ENCODE data around the gene TBX2. TPM values are rescaled to one million over a fixed set of nuclear protein-coding genes. Genes with fewer than 3 reads are reported as not detected.

TBX2 gene
- total and polyA plus RNA-seq, 2 of the 13 experiments (the other 11 are each of a cell fraction or from before 2014, with no cell fraction given), result 2.8 to 15.3 TPM

DNA sequence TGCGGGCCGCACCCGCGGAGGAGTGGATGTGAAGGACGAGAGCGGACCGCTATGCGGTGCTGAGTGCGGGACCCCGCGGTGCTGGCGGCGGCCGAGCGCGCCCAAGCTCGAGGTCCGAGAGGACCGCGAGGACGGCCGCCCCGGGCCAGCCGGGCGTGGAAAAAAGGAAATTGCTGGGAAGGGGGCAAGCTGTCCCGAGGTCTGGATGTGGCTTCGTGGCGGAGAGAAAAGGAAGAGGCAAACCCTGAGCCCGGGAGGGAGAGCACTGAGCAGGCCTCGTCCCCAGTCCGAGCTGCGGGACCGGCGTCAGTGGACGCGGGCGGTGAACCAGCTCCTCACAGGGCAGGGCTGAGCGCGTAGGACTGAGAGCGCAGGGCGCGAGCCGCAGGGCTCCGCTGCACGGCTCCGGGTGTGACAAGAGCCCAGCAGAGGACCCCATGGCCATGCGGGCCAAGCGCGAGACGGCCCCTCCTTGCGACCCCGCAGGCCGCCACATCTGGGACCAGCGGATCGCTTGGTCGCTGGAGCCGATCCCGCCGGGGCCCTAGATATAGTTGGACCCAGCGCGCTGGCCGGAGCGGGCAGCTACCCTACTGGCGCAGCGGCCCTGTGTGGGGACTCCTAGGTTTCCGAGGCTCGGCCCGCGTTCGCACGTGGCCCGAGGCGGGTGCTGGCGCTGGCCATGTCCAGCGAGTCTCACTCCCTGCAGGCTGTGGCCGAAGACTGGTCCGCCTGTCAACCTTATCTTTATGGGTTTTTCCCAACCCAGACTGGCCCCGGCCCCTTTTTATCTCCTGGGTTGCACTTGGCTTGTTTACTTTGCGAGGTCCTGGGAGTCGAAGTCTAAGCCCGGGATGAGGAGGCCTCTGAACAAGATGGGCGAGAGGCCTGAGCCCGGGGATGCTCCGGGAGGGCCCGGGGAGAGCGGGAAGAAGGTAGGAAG lies 55.0 kb downstream of the TBX2 start (continued):
- TF ChIP-seq, protein P1, sequence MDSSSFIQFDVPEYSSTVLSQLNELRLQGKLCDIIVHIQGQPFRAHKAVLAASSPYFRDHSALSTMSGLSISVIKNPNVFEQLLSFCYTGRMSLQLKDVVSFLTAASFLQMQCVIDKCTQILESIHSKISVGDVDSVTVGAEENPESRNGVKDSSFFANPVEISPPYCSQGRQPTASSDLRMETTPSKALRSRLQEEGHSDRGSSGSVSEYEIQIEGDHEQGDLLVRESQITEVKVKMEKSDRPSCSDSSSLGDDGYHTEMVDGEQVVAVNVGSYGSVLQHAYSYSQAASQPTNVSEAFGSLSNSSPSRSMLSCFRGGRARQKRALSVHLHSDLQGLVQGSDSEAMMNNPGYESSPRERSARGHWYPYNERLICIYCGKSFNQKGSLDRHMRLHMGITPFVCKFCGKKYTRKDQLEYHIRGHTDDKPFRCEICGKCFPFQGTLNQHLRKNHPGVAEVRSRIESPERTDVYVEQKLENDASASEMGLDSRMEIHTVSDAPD (CRISPR knock-in tag; IDR thresholded peaks at IDR 0.05), result peak; percentile 90
- TF ChIP-seq ZNF580 (CRISPR knock-in tag; IDR thresholded peaks at IDR 0.05; ENCODE audit: borderline replicate concordance, low read depth) (no peak), HOXA3 (CRISPR knock-in tag; IDR thresholded peaks at IDR 0.05) (peak; percentile 87), PHF8 (CRISPR knock-in tag; IDR thresholded peaks at IDR 0.05) (peak; percentile 45; the same call in 1 of the 2 replicates), ZC3H13 (CRISPR knock-in tag; IDR thresholded peaks at IDR 0.05) (no peak), ZNF567 (CRISPR knock-in tag; IDR thresholded peaks at IDR 0.05; ENCODE audit: borderline replicate concordance) (0 out of 2 replicates have a peak, but pooled peaks have one; percentile 38), ZNF383 (CRISPR knock-in tag; IDR thresholded peaks at IDR 0.05; ENCODE audit: borderline replicate concordance) (no peak), GATA4 (IDR thresholded peaks at IDR 0.05; ENCODE audit: borderline replicate concordance, low read depth) (peak; percentile 88; the same call in 1 of the 2 replicates), ZNF788 (CRISPR knock-in tag; IDR thresholded peaks at IDR 0.05; ENCODE audit: borderline replicate concordance) (no peak), FOXA1 (IDR thresholded peaks at IDR 0.05) (no peak), FOXA1 (CRISPR knock-in tag; IDR thresholded peaks at IDR 0.05) (peak; percentile 97), ZNF430 (CRISPR knock-in tag; IDR thresholded peaks at IDR 0.05) (peak; percentile 37; the same call in 1 of the 2 replicates), ZNF30 (CRISPR knock-in tag; IDR thresholded peaks at IDR 0.05) (no peak), MXD3 (CRISPR knock-in tag; IDR thresholded peaks at IDR 0.05) (no peak), ZNF512B (CRISPR knock-in tag; IDR thresholded peaks at IDR 0.05; ENCODE audit: borderline replicate concordance) (no peak), KLF16 (CRISPR knock-in tag; IDR thresholded peaks at IDR 0.05) (peak in 1 of 2 experiments; percentile 53; a peak in 1 of 4 replicates), SKI (IDR thresholded peaks at IDR 0.05; ENCODE audit: partially characterized antibody) (peak; percentile 90), ZNF619 (CRISPR knock-in tag; IDR thresholded peaks at IDR 0.05) (no peak), DR1 (CRISPR knock-in tag; IDR thresholded peaks at IDR 0.05) (no peak)
- TF ChIP-seq, protein P2, sequence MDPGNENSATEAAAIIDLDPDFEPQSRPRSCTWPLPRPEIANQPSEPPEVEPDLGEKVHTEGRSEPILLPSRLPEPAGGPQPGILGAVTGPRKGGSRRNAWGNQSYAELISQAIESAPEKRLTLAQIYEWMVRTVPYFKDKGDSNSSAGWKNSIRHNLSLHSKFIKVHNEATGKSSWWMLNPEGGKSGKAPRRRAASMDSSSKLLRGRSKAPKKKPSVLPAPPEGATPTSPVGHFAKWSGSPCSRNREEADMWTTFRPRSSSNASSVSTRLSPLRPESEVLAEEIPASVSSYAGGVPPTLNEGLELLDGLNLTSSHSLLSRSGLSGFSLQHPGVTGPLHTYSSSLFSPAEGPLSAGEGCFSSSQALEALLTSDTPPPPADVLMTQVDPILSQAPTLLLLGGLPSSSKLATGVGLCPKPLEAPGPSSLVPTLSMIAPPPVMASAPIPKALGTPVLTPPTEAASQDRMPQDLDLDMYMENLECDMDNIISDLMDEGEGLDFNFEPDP (CRISPR knock-in tag; conservative IDR thresholded peaks at IDR 0.05), result 0 out of 2 replicates have a peak, but pooled peaks have one; percentile 31
- TF ChIP-seq, protein P3, sequence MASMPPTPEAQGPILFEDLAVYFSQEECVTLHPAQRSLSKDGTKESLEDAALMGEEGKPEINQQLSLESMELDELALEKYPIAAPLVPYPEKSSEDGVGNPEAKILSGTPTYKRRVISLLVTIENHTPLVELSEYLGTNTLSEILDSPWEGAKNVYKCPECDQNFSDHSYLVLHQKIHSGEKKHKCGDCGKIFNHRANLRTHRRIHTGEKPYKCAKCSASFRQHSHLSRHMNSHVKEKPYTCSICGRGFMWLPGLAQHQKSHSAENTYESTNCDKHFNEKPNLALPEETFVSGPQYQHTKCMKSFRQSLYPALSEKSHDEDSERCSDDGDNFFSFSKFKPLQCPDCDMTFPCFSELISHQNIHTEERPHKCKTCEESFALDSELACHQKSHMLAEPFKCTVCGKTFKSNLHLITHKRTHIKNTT (CRISPR knock-in tag; IDR thresholded peaks at IDR 0.05), result no peak
